Inflammatory macrophage (primary cell): Measurements from ENCODE around the gene SEC24C.
"Not testable (repeated sequence)": the region's sequence is repeated elsewhere in the genome, so short reads cannot be mapped to it uniquely, and the experiment has no call there.

Source experiments
- DNase-seq, 2 donors: peaks; one replicate each; pipeline ENCODE4 v3.0.0-alpha.2; 2020 to 2022

The SEC24C gene

DNA sequence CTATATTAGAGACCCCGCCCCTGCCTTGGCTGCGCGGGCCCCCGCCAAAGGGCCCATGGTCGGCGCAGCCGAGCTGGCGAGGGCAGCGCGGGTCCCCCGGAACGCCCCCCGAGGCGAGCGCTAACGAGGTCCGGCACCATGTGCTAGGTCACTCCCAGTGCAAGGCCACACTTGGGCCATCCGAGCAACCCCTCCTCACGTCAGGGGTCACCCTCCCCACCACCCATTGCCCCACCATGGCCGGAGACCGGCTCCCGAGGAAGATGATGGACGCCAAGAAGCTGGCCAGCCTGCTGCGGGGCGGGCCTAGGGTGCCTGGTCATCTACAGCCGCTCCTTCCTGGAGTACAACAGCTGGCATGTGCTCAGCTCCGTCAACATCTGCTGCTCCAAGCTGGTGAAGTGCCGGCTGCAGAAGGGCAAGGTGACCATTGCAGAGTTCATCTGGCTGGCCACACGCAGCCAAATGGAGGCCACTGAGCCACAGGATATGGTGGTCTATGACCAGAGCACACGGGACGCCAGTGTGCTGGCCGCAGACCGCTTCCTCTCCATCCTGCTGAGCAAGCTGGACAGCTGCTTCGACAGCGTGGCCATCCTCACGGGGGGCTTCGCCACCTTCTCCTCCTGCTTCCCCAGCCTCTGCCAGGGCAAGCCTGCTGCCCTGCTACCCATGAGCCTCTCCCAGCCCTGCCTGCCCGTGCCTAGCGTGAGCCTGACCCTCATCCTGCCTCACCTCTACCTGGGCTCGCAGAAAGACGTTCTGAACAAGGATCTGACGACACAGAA, 12.4 kb upstream of the SEC24C start:
- DNase-seq, result no peak

DNA sequence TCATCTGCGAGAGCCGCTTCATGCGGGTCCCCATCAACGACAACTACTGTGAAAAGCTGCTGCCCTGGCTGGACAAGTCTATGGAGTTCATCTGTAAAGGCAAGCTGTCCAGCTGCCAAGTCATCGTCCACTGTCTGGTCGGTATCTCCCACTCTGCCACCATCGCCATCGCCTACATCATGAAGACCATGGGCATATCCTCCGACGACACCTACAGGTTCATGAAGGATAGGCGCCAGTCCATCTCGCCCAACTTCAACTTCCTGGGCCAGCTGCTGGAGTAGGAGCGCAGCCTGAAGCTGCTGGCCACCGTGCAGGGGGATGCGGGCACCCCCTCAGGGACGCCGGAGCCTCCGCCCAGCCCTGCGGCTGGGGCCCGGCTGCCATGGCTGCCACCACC, 11.7 kb upstream of the SEC24C start:
- DNase-seq, result no peak

DNA sequence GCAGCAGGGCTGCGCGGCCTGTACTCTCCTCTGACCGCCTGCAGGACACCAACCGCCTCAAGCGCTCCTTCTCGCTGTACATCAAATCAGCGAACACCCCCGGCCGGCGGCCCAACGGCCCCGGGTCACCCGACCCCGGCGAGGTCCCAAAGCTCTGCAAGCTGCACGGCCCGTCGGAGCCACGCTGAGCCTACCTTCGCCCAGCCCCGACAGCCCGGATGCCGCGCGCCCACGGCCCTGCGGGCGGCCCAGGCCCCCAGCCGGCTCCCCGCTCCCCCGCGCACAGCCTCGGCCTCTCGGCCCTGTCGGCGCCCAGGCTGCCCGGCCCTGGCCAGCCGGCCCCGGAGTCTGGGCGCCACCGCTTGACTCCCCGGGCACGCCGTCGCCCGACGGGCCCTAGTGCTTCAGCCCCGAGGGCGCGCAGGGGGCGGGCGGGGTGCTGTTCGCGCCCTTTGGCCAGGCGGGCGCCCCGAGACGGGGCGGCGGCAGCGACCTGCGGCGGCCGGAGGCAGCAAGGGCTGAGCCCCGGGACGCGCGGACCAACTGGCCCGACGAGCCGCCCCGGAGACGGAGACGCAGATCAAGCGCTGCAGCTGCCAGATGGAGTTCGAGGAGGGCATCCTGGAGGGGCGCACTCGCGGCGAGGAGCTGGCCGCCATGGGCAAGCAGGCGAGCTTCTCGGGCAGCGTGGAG, 11.1 kb upstream of the SEC24C start:
- no peak for DNase-seq

DNA sequence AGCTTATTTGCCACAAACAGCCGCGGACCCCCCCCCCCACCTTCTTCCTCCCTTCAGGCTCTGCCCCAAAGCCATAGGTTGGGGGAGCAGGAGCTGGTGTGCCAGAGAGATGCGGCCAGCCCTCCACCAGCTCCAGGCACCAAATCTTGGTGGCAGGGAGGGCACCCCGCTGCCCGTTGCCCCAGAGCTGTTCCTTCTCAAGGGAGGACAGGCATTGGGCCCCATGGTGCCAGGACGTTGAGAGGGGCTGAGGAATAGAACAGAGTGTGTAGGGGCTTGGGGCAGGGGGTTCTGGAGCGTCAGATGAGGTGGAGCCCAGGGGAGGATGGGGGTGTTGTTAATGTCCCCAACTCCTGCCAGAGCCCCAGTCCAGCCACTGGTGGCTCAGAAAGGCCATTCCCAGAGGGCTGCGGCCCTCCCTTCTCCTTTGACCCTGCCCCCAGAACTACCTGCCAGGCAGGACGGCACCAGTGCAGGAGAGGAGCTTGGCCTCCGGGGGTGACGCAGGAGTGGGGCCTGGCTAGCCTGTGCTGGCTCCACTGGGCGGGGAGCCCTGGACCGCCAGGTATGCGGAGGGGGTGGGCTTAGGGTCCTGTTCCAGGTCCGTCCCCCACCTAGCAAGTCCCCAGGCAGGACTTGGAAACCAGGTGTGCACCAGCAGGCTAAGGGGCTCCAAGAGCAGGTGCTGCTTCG, 10.0 kb upstream of the SEC24C start:
- no peak for DNase-seq

DNA sequence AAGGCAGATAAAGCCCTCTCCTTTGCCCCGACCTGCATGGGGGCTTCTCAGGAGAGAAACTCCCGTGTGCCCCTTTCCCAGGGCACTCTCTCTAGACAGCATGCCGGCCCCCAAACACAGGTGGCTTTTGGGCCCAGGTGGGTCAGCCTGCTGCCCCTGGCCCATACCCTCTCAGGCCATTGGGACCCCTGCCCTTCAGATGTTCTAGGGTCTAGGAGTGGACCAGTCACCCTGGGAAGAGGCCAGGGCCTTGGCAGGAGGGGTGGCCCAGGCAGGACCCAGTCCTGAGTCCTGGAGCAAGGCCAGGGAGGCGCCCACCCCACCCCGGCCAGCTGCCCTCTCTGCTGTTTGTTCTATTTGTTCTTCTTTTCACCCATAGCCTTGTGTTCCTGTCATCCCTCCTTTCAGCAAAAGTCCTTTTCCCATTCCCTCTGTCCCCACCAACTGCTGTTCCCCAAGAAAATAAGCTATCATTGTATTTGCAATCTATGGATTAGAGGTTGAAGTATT, 9.3 kb upstream of the SEC24C start:
- no peak for DNase-seq

DNA sequence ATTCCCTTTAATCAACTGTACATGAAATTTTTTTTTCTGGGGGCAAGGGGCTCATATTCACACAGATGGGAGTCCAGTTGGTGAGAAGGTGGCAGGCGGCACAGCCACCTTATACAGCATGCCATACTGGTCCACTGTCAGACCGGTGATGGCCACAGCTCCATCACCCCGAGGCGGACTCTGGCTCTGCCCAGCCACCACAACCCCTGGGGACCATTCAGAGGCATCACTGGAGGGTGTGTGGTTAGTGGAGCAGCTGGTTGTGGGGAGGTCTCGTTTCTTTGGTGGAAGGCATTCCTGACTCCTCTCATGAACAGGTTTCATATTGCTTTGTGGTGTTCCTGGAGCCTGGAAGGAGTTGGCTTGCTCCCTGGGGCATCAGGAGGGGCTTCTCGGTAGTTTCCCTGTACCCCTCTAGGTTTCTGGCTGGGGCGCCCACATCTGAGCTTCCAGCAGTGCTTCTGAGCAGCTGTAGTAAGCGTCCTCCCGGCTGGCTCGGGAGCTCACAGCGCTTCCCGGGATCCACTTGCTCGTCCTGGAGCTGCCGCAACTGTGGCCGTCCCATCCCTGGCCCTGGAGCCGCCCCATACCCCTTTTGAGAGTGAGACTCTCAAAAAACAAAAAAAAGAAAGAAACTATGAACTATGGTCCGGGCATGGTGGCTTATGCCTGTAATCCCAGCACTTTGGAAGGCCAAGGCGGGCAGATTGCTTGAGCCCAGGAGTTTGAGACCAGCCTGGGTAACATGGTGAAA, 3.5 kb upstream of the SEC24C start:
- not testable (repeated sequence) for DNase-seq

DNA sequence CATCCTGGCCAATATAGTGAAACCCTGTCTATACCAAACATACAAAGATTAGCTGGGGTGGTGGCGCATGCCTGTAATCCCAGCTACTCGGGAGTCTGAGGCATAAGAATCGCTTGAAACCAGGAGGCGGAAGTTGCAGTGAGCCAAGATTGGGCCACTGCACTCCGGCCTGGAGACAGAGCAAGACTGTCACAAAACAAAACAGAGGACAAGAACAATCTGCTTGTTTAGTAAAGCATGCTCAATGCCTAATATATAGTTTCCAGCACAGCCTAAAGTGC, 1.8 kb upstream of the SEC24C start:
- no peak for DNase-seq

DNA sequence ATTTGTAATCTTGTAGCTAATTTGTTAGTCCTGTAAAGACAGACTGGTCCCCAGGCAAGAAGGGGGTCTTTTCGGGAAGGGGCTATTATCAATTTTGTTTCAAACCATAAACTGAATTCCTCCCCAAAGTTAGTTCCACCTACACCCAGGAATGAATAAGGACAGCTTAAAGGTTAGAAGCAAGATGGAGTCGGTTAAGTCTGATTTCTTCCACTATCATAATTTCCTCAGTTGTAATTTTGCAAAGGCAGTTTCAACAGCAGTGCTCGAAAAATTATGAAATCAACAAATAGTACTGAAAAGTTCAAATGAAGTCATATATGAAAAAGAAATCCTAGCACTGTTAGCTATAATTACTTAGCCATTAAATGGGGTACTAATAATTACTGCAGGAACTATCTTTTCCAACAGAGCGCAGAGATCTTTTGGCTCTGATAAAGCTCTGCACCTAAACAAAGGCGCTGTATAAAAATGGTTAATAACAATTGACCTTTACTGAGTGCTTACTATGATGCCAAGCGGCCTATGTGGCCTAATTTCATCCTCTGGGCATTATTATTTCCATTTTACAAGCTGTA, 756 bp upstream of the SEC24C start:
- DNase-seq, result no peak

DNA sequence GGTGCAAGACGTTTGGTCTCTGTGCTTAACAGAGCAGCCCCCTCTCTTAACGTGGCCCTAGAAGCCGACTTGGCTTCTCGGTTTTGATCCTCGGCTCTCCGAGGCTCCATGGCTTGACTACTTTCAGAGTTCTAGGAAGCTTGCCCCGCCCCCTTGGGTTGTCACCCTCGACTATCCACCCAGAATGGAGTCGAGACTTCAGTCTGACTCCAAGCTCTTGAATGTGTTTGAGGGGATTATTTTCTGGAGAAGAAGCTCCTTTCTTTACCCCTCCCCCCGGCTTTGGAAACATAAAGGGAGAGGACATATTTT, 448 bp downstream of the SEC24C start:
- peak; percentile 64 to 71 for DNase-seq

DNA sequence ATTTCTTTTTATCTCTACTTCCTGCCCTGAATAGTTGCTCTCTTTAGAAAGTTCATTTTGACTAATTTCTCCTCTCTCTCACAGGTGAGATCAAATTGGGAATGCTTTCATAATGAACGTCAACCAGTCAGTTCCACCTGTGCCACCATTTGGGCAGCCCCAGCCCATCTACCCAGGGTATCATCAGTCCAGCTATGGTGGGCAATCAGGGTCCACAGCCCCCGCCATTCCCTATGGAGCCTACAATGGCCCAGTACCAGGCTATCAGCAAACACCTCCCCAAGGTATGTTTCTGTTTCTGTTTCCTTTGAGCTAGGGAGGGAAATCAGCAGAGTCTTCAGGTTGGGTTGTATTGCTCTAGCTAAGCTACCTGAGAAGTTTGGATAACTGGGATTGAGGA, 2.5 kb downstream of the SEC24C start:
- no peak for DNase-seq

DNA sequence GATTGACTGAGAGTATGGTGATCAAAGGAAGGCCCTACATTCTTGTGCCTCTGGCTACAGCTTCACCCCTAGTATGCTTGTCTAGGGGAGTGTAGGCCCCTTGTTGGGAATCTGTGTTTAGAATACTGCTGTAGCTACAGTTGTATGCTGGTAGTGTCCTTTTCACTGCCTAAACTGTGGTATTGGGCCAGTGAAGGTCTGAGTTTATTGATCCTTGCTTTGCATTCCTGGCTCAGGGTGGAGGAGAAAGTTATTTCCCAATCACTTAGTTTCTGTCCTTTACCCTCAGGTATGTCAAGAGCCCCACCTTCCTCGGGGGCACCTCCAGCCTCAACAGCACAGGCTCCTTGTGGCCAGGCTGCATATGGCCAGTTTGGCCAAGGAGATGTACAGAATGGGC, 6.6 kb downstream of the SEC24C start:
- DNase-seq, result no peak

DNA sequence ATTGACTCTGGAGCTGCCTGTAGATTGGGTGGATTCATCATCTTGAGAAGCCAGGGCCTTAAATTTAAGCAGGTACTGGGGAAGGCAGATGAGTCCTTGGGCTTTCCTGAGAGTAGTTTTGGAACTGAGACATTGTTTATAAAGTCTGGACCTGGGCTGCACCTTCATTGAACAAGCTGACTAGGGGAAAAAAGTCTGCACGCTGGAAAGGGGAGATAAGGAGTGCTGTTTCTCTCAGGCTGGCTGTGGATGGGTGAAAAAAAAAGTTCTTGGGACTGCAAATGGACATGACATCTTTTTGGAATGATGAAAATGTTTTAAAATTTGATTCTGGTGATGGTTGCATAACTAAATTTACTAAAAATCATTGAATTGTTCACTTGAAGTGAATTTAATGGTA, 12.0 kb downstream of the SEC24C start:
- no peak for DNase-seq

DNA sequence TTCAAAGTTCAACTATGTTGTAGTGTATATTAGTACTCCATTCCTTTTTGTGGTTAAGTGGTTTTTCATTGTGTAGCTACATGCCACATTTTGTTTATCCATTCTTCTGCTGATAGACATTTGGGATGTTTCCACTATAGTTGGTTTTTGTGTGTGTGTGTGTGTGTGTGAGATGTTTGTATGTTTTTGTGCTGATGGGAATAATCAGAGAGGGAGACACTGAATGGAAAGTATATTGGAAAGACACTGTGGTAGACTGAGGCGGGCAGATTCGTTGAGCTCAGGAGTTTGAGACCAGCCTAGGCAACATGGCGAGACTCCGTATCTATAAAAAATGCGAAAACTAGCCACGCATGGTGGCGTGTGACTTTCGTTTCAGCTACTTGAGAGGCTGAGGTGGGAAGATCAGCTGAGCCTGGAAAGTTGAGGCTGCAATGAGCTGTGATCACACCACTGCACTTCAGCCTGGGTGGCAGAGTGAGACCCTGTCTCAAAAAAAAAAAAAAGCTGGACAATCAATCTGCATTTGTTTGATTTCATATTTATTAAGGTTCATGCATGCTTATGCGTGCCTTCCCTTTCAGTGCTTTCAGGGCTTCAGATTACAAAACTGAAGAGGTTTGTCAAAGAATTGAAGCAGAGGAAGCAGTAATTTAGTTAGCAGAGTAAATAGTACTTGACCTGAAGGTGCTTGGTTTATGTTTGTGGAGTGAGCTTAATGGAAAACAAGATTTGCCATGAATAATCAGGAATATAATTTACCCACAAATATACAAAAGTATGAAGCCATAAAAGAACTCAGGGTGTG, 14.7 kb downstream of the SEC24C start:
- no peak for DNase-seq

DNA sequence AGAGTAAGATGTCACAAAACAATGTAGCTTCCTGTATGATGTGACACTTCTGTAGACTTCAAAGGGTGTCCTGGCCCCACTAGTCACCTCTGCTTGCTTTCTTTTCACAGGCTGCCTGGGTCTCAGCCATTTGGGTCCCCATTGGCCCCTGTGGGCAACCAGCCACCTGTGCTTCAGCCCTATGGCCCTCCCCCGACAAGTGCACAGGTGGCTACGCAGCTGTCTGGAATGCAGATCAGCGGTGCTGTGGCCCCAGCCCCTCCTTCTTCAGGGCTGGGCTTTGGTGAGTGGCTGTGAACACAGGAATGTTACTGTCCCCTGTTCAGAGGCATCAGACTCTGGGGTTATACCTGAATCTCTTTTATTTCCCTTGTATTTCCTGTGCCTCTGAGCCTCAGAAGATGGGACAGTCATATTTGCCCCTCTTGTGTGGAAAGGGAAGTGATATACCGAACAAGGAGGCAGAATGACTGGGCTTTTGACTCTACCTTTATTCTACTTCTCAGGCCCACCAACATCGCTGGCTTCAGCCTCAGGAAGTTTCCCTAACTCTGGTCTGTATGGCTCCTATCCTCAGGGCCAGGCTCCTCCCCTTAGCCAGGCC, 15.4 kb downstream of the SEC24C start:
- DNase-seq, result no peak

DNA sequence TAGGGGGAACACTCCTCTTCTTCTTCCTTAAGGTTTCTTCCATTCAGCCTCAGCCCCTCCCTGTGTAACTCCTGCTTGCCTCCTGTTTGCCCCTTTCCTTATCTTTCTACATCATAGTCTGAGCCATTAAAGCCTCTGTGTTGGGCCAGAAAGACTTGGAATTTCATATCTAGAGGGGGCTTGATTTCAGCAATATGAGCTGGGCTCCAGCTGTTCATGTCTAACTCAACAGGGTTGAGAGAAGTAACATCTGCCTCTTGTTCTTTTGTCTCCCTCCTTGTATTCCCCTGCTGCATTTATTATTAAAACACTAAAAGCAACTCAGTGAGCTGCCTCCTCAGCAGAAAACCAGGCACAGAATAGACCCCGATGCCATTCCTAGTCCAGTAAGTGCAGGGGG, 17.6 kb downstream of the SEC24C start:
- DNase-seq, result no peak

DNA sequence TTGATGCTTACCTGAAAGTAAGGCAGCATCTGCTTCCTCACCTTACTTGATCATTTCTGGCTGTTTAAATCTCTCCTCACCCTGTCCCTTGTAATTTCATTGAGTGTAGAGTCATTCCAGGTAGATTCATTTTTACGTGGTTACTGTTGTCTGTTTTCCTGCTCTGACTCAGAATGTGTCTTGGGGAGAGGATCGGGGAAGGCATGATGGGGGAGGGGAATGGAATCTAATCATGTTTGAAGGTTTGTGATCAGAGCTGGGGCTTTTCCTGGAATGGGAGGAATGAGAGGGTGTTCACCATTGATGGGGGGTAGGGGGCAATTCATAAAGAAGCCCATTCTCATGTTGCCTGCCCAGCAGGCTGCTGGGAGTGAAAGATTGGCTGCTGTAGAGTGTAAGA, 18.7 kb downstream of the SEC24C start:
- DNase-seq, result no peak

DNA sequence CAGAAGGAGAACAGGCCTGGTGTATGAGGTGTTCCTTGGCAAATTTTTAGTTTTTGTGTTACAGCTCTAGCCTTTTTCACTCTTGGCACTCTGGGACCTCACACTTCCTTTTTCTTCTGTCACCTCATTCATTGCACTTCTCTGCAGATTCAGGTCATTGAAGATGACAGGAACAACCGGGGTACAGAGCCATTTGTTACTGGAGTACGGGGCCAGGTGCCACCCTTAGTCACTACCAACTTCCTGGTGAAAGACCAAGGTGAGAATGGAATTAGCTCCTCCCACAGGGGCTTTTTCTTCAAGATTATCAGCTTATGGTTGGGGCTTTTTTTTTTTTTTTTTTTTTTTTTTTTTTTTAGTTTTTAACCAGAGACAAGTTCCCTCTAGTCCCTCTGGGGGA, 19.2 kb downstream of the SEC24C start:
- DNase-seq, result no peak

DNA sequence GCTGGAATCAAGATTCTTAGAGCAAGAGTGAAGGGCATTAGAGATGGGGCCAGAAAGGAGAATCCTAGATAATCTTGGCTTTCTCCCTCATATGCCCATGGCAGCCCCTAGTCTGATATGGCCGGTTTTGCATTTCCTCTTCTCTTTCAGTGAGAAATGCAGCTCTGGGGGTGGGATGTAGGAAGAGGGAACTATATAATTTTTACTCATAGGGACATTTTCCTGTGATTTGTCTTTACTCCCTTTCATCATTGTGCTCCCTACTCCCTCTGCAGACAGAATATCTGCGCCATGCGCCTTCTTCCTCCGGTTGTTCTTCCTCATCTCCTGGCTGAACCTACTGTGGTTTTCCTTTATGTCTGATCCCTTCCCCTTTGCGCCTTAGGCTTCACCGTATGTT, 20.9 kb downstream of the SEC24C start:
- DNase-seq, result peak; percentile 15 to 50

DNA sequence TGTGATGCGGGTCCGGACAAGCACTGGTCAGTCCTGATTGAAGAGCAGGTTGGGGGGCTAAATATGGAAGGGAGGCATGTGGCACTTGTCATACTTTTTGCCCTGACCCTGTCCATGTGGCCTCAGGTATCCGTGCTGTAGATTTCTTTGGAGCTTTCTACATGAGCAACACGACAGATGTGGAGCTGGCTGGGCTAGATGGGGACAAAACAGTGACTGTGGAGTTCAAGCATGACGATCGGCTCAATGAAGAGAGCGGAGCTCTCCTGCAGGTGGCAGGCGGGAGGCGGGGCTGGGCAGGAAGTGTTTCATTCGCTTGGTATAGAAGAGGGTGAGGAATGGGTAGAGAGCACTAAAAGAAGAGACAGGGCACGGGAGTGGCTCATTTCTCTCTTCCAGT, 24.7 kb downstream of the SEC24C start:
- no peak for DNase-seq

DNA sequence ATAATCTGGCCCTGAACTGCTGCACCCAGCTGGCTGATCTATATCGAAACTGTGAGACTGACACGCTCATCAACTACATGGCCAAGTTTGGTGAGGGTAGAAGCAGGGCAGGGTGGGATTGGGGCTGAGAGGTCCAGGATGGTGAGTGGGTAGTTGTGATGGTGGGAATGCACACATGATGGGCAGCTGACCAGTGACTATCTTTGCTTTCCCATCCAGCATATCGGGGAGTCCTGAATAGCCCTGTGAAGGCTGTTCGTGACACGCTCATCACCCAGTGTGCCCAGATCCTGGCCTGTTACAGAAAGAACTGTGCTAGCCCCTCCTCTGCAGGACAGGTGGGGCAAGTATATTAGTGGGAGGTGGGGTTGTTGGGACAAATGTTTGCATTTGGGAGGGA, 25.2 kb downstream of the SEC24C start:
- no peak for DNase-seq

DNA sequence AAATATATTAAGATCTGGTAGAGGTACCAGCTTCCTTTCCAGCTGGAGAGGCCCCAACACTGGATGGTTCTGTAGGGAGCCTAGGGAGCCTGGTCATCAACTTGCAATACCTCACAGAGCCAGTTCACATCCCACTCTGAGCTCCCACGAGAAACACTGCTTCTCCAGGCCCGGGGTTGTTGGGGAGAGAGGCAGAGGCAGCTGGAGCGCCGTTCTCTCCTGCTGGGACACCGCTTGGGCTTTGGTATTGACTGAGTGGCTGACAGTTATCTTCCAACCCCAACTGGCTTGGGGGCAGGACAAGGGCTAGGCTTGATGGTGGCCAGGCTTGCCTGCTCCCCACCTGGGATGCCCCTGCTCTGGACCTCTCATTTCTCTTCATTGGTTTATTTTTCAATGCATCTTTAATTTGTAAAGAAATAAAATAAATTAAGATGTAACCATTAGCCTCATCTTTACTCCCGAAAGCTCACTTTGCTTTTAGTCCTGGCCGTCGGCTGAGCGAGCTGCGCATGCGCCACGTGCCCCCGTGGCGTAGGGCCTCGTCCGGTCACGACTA, 27.6 kb downstream of the SEC24C start:
- peak; percentile 83 to 89 for DNase-seq
